GM18526 (cell line): ENCODE measurements around the gene SEC61G.

ENCODE experiments used
- POLR2A ChIP-seq: IDR thresholded peaks from 3 replicates; pipeline ENCODE4 v1.6.1; 2011; ENCODE audit not compliant: insufficient read length; ENCODE audit errors: extremely low read depth

Gene SEC61G

GRCh38 chr7:54722026-54722425 is 37.0 kb downstream of the SEC61G start:
- TF ChIP-seq POLR2A = no peak

- TF ChIP-seq POLR2A = no peak
Observed at GRCh38 chr7:54719974-54720373, 39.0 kb downstream of the SEC61G start.

GRCh38 chr7:54719425-54719824 is 39.6 kb downstream of the SEC61G start:
- no peak for TF ChIP-seq POLR2A

- no peak for TF ChIP-seq POLR2A
Observed at GRCh38 chr7:54712820-54713219, 46.2 kb downstream of the SEC61G start.

DNA sequence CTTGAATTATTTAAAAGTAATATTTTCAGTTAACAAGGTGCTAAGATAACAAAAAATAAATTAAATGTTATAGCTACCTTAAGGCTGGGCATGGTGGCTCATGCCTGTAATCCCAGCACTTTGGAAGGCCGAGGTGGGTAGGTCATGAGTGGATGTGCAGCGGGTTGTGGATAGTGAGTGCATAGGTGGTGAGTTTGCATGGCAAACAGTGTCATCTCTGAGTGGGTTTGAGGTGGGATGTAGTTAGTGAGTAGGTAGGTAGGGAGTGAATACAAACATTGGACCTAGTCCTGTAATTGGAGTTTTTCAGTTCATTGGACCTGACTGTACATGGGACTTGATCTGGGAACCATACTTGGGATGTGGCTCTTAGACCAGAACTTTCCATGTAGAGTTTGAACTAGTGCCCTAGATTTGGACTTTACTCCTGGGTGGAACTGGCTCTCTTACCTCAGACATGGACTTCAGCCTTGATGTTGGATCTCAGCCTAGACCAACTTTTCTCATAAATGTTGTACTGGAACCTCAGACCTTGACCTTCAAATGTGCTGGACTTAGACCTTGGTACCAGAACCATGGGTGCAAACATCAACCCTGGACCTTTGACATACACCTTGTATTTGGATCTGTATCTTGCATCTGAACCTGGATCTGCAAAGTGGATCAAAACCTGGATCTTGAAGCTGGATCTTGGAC is 47.0 kb downstream of the SEC61G start:
- TF ChIP-seq POLR2A = no peak

- TF ChIP-seq POLR2A = no peak
Observed at GRCh38 chr7:54709283-54709682, 49.7 kb downstream of the SEC61G start.

DNA sequence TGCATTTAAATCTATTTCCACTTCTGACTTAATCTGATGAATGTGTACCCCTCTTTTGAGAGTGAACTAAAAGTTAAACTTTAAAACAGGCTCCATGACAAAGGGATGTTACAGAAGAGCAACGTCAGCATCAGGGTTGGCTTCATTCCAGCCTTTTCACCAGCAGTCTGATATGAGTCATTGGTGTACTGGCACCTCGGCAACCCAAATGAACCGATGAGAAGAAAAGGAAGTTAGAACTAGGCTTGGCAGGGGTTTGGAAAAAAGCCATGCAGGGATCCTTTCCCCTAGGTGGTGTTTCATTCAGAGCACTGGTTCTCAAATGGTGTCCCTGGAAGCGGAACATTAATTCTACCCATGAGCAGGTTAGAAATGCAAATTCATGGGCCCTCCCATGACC is 53.6 kb downstream of the SEC61G start:
- no peak for TF ChIP-seq POLR2A

- no peak for TF ChIP-seq POLR2A
Observed at GRCh38 chr7:54704851-54705250, 54.2 kb downstream of the SEC61G start.
